Lower leg skin (tissue), 4 donors: ENCODE results near the gene BABAM2. TPM values are rescaled to one million over a fixed set of nuclear protein-coding genes. Genes with fewer than 3 reads are reported as not detected.

Source experiments
- DNase-seq, 2 donors: peaks; one replicate each; pipeline ENCODE4 v3.0.0-alpha.2; 2019; ENCODE audit warnings: low spot score in 2 of 2
- H3K4me3 ChIP-seq: fragments of 200-600 bp; sonication (generic); 2 replicates; pipeline ENCODE4 v1.5.1; 2017; ENCODE audit warnings: mild to moderate bottlenecking, low read depth; ENCODE audit not compliant: poor library complexity, severe bottlenecking
- CTCF ChIP-seq, 3 donors: fragments of 450-650 bp; IDR thresholded peaks; one replicate each; pipeline ENCODE4 v1.5.1; 2016; ENCODE audit warnings: antibody characterized with exemption in 3 of 3, mild to moderate bottlenecking in 3 of 3, moderate library complexity in 2 of 3
- POLR2A ChIP-seq, 2 donors: fragments of 450-650 bp; IDR thresholded peaks; one replicate each; pipeline ENCODE4 v1.6.1; 2016 to 2017; ENCODE audit warnings: antibody characterized with exemption in 2 of 2, mild to moderate bottlenecking in 1 of 2, moderate library complexity in 1 of 2
- WGBS, 2 donors: methylation state at CpG; one replicate each; pipeline ENCODE4 v1.1.5; 2018; 5-methylcytosine and 5-hydroxymethylcytosine counted together
- intact Hi-C: fragments of 100-400 bp; cut with DNase I; formaldehyde crosslinking; loops from one replicate; pipeline ENCODE4 v1.15.0; 2023; ENCODE audit warnings: low total_unique reads
- total RNA-seq, 4 donors: library from RNA; depleted of rRNA; stranded (reverse); fragments of >200 nt; gene quantifications; one replicate each; pipeline ENCODE4 v1.1.0, GENCODE V29; 2016

BABAM2 gene
- total RNA-seq, 4 donors from 2014 or later = 18.4 to 28.5 (median 23.9) TPM

DNA sequence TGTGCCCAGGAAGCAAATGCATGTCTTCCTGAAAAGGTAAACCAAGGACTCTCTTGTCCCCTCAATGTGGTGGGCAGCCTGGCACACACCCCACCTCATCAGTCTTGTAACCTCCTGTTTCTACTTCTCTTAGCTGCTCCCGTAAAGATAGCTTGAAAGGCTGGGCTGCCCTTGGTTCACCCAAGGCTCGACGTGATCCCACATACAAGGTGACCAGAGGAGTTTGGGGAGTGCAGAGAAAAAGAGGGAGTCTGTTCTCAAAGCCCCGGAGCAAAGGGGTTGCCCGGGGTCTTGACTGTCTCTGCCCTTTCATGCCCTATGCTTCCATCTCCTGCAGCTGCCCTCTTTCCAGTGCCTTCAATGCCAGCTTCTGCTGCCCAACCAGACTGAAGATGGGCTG lies 483.8 kb downstream of the BABAM2 start:
- no peak overlapping the region for H3K4me3 ChIP-seq
- no peak for DNase-seq
- WGBS, 2 donors = 86 to 88% methylated on average over 5 of the region's 5 CpGs
- intact Hi-C loops = no loop called here
- TF ChIP-seq CTCF (IDR thresholded peaks at IDR 0.05) (no peak), POLR2A (IDR thresholded peaks at IDR 0.05) (no peak)

DNA sequence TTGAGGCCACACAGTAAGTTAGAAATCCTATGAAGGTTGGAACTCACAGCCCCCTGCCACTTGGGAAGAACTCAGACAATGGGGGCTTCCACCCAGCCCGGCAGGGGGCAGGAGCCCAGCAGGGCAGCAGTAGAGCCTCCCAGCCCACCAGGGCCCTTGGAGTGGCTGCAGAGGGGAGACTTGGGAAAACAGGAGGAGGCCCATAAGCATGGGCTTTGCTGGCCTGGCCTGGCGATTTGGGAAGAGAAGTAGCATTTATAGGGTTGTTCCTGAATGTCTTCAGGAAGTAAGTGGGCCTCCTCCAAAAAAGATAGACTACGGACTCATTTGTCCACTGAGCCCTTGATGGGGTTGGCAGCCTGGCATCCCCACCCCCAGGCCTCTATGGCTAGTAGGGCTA lies 484.7 kb downstream of the BABAM2 start:
- WGBS, 2 donors = 87 to 100% methylated on average over 3 of the region's 3 CpGs
- no peak for DNase-seq
- intact Hi-C loops = no loop called here
- no peak for TF ChIP-seq CTCF (IDR thresholded peaks at IDR 0.05)
- TF ChIP-seq POLR2A (IDR thresholded peaks at IDR 0.05) = no peak
- H3K4me3 ChIP-seq = no peak overlapping the region

- 92 to 94% methylated on average over 8 of the region's 8 CpGs for WGBS, 2 donors
- TF ChIP-seq CTCF (IDR thresholded peaks at IDR 0.05) (no peak), POLR2A (IDR thresholded peaks at IDR 0.05) (no peak)
- no peak overlapping the region for H3K4me3 ChIP-seq
- intact Hi-C loops = no loop called here
- no peak for DNase-seq
Observed at GRCh38 chr2:28375742-28376631, 485.5 kb downstream of the BABAM2 start.

GRCh38 chr2:28377195-28377816 lies 486.8 kb downstream of the BABAM2 start:
- no peak for TF ChIP-seq CTCF (IDR thresholded peaks at IDR 0.05)
- TF ChIP-seq POLR2A (IDR thresholded peaks at IDR 0.05) = no peak
- H3K4me3 ChIP-seq = no peak overlapping the region
- intact Hi-C loops = no loop called here
- 61 to 64% methylated on average over 19 of the region's 19 CpGs for WGBS, 2 donors
- no peak for DNase-seq

- no peak for TF ChIP-seq POLR2A (IDR thresholded peaks at IDR 0.05)
- no peak for TF ChIP-seq CTCF (IDR thresholded peaks at IDR 0.05)
- WGBS, 2 donors = 48 to 57% methylated on average over 9 of the region's 9 CpGs
- peak; percentile 83 to 92 for DNase-seq
- intact Hi-C loops = no loop called here
- H3K4me3 ChIP-seq = no peak overlapping the region
Observed at GRCh38 chr2:28377984-28378678, 487.6 kb downstream of the BABAM2 start.
